Measurements from ENCODE around the gene VEZT.
"Not testable (repeated sequence)": the region's sequence is repeated elsewhere in the genome, so short reads cannot be mapped to it uniquely, and the experiment has no call there.

Gene VEZT

DNA sequence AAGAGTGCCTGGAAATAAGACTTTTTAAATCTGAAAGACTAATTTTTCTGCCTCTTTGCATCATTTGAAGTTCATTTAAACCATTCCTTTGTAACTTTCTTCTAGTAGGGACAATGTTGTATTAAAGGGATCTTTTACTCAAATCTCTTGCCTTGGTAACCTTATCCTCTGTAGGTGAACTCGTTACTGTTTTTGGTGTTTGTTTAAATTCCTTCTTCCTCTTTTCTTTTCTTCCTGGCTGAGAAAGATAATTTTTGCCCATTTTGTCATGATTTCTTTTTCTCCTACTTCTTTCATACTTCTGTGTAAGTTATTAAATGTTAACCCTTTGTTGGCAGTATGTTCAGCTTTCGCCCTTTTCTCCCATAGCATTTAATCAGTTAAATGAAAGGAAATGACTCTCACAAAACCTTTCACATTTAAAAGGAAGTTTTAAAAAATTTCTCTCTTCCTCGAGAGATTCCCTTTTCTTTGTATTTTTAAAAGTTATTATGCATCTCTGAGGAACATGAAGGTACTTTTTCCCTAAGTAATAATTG is 10.3 kb downstream of the VEZT start:
- DNase-seq = no peak

DNA sequence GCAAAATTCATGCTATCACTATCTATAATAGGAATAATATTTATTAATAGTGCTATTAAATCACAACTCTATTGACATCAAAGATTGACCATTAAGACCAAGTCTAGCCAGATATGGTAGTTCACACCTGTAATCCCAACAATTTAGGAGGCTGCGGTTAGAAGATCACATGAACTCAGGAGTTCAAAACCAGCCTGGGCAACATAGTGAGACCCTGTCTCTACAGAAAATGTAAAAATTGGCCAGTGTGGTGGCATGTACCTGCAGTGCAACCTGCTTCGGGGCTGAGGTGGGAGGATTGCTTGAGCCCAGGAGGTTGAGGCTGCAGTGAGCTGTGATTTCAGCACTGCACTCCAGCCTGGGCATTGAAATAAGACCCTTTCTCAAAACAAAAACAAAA is 11.0 kb downstream of the VEZT start:
- no peak for DNase-seq

DNA sequence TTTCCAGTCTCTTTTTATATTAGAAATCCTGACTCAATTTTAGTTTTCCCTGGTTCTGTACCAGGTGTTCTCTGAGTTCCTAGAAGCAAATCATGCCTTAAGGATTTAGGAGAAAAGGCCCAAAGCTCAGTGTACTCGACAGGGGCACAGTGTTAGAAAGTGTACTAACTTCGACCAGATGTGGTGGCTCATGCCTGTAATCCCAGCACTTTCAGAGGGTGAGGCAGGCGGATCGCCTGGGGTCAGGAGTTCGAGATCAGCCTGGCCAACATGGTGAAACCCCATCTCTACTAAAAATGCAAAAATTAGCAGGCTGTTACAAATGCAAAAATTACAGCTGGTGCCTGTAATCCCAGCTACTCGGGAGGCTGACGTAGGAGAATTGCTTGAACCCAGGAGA is 12.0 kb downstream of the VEZT start:
- DNase-seq = no peak

DNA sequence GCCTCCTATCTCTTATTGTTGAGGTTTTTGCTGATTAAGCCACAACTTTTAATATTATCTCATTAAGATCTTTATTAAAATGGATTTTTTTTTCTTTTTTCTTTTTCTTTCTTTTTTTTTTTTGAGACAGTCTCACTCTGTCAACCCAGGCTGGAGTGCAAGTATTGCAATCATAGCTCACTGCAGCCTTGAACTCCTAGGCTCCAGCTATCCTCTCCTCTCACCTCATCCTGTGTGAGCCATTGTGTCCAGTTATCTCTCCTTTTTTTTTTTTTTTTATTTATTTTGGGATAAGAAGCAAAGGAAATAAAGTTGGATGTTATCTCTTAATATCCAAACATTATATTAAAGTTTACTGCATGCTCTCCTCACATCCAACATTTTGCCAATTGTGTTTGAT is 12.7 kb downstream of the VEZT start:
- DNase-seq = no peak

DNA sequence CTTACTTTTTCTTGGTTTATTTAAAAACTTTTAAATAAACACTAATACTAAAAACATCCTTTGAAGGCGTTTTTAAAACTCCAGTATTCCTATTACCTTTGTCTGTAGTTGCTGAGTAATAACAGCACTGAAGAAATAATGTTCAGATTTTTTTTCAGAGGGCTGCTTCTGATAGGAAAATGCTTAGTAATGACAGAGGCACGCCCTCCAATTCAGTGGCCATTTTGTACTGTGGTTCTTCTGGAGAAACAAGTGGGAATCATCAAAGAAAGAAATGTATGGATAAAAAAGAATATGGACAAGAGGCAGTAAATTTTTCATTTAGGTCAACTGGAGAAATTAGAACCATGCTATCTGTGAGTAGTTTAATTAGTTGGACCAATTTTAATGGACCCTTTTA is 13.6 kb downstream of the VEZT start:
- DNase-seq = no peak

DNA sequence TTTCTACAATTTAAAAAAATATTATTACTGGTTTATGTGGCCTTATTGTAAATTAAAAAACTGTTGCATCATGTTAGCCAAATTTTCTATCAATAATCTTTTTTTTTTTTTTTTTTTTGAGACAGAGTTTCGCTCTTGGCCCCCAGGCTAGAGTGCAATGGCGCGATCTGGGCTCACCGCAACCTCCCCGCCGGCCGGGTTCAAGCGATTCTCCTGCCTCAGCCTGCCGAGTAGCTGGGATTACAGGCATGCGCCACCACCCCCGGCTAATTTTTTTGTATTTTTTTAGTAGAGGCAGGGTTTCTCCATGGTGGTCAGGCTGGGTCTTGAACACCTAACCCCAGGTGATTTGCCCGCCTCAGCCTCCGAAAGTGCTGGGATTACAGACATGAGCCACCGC is 16.6 kb downstream of the VEZT start:
- not testable (repeated sequence) for DNase-seq

DNA sequence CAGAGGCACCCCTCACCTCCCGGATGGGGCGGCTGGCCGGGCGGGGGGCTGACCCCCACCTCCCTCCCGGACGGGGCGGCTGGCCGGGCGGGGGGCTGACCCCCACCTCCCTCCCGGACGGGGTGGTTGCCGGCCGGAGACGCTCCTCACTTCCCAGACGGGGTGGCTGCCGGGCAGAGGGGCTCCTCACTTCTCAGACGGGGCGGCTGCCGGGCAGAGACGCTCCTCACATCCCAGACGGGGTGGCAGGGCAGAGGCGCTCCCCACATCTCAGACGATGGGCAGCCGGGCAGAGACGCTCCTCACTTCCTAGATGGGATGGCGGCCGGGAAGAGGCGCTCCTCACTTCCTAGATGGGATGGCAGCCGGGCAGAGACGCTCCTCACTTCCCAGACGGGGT is 18.0 kb downstream of the VEZT start:
- DNase-seq = not testable (repeated sequence)

DNA sequence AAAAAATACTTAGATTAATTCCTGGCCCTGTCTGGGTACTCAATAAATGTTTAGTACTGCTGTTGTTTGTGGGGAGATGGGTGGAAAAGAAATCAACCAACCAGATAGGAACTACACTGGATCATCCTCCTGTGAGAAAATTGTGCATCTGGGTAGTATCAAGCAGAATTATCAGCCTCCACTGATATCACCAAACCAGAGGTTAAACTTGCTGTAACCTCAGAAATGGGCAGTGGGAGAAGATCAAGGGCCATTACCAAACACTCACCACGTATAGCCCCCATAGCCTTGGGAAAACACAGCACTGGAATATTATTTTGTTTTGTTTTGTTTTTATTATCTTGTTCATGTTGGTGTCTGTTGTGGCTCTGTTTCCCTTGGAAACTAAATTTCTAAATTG is 19.7 kb downstream of the VEZT start:
- no peak for DNase-seq

DNA sequence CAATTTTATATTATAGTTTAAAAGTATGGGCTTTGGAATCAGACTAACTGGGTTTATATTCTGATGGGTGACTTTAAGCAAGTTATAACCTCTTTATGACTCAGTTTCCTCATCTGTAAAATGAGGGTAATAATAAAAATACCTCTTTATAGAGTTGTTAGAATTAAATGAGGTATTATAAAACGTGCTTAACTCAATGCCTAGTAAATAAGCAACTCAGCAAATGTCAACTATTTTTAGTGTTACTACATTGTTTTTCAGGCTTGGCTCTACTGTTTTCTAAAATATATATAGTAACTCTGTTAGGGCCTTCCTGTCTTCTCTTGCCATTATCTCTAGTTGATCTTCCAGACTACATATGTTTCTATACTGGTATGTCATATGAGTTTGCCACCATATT is 20.5 kb downstream of the VEZT start:
- DNase-seq = no peak

DNA sequence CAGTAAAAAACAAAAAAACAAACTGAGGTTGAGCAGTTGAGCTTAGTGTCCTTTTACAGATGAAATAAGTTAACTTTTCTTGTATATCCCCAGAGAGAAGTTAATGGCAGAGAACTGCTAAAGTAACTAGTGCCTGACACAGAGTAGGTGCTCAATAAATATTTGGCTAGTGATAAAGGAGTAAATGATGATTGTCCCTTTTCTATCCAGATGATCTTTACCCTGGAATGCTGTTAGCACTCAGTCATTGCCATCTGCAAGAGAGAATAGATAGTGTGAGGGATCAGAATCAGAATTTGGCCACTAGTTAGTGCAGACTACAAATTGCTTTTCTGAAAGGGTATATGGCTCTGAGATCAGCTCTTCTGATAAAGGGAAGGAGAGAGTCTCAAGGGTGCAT is 21.6 kb downstream of the VEZT start:
- no peak for DNase-seq

DNA sequence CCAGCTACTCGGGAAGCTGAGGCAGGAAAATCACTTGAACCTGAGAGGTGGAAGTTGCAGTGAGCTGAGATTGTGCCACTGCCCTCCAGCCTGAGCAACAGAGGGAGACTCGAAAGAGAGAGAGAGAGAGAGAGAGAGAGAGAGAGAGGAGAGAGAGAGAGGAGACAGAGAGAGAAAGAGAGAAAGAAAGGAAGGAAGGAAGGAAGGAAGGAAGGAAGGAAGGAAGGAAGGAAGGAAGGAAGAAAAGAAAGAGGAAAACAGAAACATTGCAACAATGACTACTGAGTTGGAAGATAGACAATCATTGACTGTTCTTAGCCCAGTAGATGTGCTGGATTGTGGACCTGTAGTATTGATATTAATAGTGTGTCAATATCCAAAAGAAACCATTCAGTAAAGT is 22.2 kb downstream of the VEZT start:
- not testable (repeated sequence) for DNase-seq

DNA sequence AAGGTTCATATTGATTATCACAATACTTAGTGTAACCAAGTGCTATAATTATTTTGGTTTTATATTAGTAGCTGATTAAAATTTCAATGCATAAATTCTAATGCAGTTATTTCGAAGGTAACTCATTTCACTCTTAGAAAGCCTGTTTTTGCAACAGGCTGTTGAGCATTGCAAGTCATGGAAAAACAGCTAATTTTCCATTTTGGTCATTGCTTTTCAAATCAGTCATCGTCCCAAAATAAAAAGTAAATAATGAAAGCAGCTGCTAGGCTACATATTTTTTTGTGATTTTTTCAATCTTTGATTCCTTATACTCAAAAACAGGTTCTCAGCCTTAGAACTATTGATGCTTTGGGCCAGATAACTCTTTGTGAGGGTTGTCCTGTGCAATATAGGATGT is 22.9 kb downstream of the VEZT start:
- no peak for DNase-seq

DNA sequence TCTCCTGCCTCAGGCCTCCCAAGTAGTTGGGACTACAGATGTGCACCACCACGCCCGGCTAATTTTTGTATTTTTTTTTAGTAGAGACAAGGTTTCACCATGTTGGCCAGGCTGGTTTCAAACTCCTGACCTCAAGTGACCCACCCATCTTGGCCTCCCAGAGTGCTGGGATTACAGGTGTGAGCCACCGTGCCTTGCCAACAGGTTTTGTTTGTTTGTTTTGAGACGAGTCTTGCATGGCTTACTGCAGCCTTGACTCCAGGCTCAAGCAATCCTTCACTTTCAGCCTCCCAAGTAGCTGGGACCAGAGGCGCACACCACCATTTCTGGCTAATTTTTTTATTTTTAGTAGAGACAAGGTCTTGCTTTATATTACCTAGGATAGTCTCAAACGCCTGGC is 23.5 kb downstream of the VEZT start:
- DNase-seq = not testable (repeated sequence)

DNA sequence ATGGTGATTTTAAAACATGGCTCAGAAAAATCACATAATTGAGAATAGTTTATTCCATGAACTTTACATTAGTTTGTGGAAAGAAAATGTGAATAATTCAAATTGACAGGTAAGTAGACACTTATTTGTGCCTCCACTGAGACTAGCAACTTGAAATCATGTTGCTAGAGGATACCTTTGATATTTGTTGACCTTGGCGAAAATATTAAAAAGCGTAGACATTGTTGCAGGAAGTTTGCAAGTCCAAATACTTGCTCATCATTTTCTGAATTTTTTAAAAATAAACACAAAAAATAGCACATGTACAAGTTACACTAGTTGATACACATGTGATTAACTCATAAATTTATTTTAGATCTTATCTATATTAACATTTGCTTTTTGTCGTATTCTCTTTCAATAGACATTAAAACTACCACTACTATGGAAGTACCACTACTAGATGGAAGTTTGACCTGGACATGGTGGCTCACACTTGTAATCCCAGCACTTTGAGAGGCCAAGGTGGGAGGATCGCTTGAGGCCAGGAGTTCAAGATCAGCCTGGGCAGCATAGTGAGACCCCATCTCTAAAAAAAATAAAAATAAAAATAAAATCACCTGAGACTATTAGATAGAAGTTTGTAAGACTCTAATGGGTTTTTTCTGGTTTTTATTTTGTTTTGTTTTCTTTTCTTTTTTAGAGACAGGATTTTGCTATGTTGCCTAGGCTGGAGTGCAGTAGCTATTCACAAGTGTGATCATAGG is 24.3 kb downstream of the VEZT start:
- no peak for DNase-seq

DNA sequence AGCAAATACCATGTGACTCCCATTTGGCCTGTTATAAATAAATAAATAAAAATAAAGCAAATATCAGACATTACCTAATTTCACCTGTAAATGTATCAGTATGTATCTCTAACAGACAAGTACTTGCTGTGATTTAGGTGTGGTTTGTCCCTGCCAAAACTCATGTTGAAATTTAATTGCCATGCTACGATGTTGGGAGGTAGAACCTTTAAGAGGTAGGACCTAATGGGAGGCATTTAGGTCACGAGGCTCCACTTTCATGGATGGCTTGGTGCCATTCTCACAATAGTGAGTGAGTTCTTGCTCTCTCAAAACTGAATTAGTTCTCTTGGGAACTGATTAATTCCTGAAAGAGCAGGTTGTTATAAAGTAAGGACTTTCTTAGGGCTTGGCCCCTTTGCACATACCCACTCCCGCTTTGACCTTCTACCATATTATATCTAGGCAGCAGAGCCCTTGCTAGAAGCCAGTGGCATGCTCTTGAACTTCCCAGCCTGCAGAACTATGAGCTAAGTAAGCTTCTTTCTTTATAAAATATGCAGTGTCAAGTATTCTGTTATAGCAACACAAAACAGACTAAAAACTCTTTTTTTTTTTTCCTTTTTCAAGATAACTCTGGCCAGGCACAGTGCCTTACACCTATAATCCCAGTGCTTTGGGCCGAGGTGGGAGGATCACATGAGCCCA is 26.0 kb downstream of the VEZT start:
- DNase-seq = no peak

DNA sequence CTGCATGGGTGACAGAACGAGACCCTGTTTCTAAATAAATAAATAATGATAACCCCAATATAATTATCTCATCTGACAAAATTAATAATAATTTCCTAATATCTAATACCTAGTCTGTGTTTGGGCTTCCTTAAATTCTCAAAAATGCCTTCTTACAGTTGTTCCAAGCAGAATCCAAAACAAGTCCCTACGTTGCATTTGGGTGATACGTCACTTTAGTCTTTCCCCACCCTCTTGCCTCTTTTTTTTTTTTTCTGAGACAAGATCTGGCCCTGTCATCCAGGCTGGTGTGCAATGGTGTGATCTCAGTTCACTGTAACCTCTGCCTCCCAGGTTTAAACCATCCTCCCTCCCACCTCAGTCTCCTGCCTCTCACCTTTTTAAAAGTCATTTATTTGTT is 26.7 kb downstream of the VEZT start:
- DNase-seq = no peak

DNA sequence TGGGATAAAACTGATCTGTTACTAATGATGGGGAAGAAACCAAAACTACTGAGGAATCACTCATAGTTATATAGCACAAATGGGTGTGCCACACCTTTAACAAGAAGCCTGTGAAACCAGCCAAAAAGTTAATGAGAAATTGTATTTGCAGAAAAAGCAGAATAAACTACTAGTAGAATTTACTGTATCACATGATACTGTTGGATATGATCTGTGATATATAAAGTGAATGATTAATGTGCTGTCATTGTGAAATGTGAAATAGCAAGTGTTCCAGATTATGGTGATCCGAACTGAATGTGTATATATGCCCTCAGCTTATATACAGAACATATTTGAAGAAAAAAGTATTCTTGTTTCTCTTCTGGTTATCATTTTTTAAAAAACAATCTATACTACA is 30.5 kb downstream of the VEZT start:
- no peak for DNase-seq

DNA sequence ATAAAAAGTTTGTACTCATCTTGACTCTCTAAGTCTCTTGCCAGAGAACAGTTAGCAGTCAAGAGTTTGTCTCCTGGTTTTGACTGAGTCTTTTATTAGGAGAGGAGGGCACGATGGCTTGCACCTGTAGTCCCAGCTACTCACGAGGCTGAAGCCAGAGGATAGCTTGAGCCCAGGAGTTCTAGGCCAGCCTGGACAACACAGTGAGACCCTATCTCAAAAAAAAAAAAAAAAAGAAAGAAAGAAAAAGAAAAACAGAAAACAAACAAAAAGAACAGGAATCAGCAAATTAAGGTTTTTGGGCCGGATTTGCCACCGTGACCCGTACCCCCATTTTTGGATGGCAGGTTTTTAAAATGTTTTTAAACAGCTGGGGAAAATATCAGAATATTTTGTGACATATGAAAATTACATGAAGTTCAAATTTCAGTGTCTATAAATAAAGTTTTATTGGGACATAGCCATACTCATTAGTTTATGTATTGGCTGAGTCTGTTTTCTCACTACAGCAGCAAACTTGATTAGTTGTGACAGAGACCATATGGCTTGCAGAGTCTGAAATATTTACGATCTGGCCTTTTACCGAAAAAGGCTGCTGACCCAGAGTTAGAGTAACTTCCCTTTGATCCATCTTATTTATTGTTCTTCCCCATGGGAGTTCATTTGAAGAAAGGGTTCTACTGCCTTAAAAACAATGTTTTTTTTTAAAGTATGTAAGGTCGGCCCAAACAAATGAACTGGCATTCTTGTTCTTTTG is 31.2 kb downstream of the VEZT start:
- no peak for DNase-seq

DNA sequence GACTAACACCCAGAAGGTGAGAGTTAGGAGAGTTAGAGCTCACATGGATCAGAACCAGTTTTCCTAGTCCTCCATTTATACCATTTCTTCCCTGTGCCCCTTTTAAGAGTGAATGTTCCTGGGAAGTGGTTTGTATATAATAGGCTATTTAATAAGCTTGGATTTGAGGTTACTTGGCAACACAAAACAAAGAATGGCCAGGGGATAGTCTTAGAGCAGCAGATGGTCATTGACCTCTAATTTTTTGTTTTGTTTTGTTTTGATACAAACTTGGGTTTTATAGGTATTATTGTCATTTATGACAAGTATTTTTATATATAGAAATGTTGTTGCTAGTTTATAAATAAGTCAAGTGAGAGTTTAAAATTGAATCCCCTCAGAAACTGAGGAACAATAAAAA is 35.8 kb downstream of the VEZT start:
- DNase-seq = no peak

DNA sequence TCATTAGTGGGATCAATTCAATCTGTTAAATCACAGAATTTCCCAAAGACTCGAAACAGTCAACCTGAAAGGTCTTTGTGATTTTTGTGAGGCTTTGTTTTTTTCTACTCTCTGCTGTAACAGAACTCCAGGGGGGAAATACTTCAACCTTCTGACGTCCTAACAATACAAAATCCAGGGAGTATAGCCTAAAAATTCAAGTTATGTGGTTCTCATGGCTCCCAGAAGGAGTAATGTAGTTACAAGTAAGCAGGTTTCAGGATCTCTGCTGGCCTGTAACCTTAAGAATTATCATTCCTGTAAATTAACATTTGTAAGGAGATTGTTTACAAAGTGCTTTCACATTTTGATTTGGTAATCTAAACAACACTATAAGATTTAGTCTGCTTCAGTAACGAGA is 39.9 kb downstream of the VEZT start:
- DNase-seq = no peak

DNA sequence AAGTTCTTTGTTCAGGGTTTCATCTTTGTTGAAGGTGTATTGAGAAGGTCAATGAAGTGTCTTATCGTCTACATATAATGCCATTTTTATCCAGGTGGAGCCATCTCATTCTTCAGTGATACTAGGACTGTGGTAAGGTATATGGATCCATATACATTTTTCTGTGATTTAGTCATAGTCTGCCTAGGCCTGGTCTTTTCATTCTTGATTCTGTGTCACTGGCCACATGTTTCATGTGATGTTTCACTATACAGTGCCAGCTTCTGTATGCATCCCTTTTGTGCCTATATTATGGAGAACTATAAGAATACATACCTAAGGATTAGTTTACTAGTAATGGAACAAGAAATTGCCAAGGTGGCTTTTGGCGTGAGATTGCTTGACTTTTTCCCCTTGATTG is 40.5 kb downstream of the VEZT start:
- no peak for DNase-seq

DNA sequence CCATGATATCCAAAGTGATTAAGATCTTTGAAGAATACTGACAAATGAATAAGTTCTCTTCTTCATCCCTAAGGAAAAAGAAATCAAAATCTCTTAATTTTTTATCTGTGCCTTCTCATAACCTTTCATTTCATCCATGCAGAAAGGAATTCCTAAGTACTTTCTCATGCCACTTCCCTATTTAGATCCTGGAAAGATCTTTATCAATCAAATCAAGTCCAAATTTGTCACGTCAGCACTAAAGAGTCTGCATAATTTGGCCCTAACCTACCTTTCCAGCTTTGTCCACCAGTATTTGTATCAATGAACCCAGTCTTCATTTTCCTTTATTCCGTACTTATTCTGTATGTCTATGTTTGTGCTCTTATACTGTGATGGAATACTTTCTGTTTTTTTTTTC is 41.2 kb downstream of the VEZT start:
- no peak for DNase-seq

DNA sequence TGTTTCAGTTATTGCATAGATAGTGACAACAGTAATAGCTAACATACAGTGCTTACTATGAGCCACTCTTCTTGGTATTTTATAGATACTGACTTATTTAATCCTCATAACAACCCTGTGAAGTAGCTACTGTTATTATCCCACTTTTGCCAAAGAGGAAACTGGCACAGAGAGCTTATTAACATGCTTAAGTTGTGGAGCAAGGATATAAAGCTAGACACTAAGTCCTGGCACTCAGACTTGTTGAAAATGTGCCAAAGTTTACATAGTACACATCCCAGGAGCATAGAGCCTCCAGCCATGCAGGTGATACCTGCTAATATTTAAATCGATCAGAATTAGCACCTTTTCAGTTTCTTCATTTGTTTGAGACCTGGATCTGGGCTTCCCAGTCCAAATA is 41.8 kb downstream of the VEZT start:
- no peak for DNase-seq

DNA sequence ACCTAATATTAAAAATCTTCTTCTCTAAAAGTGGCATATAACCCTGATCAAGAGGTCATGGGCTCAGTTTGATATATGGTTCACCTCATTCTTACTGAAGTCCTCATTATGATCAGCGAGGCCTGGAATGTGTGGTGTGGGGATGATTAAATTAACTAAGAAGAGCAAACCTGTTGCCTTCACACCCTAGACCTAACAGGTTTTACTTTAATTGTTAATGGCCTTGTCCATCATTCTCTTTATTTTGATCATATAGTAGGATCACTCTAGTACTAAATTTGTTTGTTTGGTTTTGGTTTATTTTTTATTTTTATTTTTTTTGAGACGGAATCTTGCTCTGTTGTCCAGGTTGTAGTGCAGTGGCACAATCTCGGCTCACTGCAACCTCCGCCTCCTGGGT is 43.5 kb downstream of the VEZT start:
- DNase-seq = no peak

Measured in T1000 (cell line).